OCI-LY7 (cell line): Measurements from ENCODE around the gene GNS. TPM values are rescaled to one million over a fixed set of nuclear protein-coding genes. Genes with fewer than 3 reads are reported as not detected.

Experiments used
- BruUV-seq: library from RNA; stranded (reverse); fragments of 400-500 nt; replicated peaks from 2 replicates; lab custom pipeline; 2021; lab: Mats Ljungman, UMichigan
- CTCF ChIA-PET: fragments of 300-600 bp; sonication (Branson Sonifier 250); formaldehyde crosslinking; loops from one replicate; lab custom pipeline; 2022; ENCODE audit warnings: antibody characterized with exemption; ENCODE audit not compliant: unreplicated experiment; lab: Charles Lee
- POLR2A ChIA-PET: fragments of 300-600 bp; sonication (Branson Sonifier 250); formaldehyde crosslinking; loops from one replicate; lab custom pipeline; 2022; ENCODE audit warnings: antibody characterized with exemption; lab: Charles Lee
- DNase-seq: peaks from one replicate; pipeline ENCODE4 v3.0.0-alpha.2; 2015; ENCODE audit warnings: low spot score
- H2AFZ ChIP-seq: fragments of 200-600 bp; sonication (generic), shearing (Covaris generic); 2 replicates; pipeline ENCODE4 v1.6.1; 2014; ENCODE audit warnings: mild to moderate bottlenecking, antibody characterized with exemption, low read length, moderate library complexity
- H3K27ac ChIP-seq: fragments of 200-600 bp; sonication (generic); 2 replicates; pipeline ENCODE4 v1.5.1; 2014; ENCODE audit warnings: mixed run types, low read depth, mild to moderate bottlenecking, moderate library complexity, low read length, inconsistent platforms; ENCODE audit not compliant: poor library complexity, severe bottlenecking
- H3K36me3 ChIP-seq: fragments of 200-600 bp; sonication (generic); 2 replicates; pipeline ENCODE4 v1.6.1; 2014; ENCODE audit warnings: mild to moderate bottlenecking, antibody characterized with exemption, low read length, moderate library complexity, mixed read lengths; ENCODE audit not compliant: insufficient read depth
- H3K4me1 ChIP-seq: fragments of 200-600 bp; sonication (generic); 2 replicates; pipeline ENCODE4 v1.5.1; 2014; ENCODE audit warnings: mild to moderate bottlenecking, low read length; ENCODE audit not compliant: insufficient read depth, poor library complexity, severe bottlenecking
- H3K4me2 ChIP-seq: fragments of 200-600 bp; sonication (generic); 2 replicates; pipeline ENCODE4 v1.6.1; 2014; ENCODE audit warnings: mild to moderate bottlenecking, low read length
- H3K4me3 ChIP-seq: fragments of 200-600 bp; sonication (generic); 2 replicates; pipeline ENCODE4 v1.5.1; 2014; ENCODE audit warnings: mild to moderate bottlenecking, low read depth, low read length; ENCODE audit not compliant: poor library complexity, severe bottlenecking
- H3K79me2 ChIP-seq: fragments of 200-600 bp; sonication (generic); 2 replicates; pipeline ENCODE4 v1.6.1; 2016; ENCODE audit warnings: low read depth, mild to moderate bottlenecking, low read length, moderate library complexity, mixed read lengths; ENCODE audit not compliant: insufficient read depth
- H3K9me2 ChIP-seq: fragments of 200-600 bp; sonication (generic); 2 replicates; pipeline ENCODE4 v1.6.1; 2016; ENCODE audit warnings: mild to moderate bottlenecking, low read length, mixed read lengths; ENCODE audit not compliant: insufficient read depth
- H3K9me3 ChIP-seq: fragments of 200-600 bp; sonication (generic); 2 replicates; pipeline ENCODE4 v1.6.1; 2014; ENCODE audit warnings: mild to moderate bottlenecking, mixed run types, low read length, mixed read lengths
- H4K20me1 ChIP-seq: fragments of 200-600 bp; sonication (generic); 2 replicates; pipeline ENCODE4 v1.6.1; 2014; ENCODE audit warnings: mild to moderate bottlenecking, antibody characterized with exemption, low read length, moderate library complexity, mixed read lengths; ENCODE audit not compliant: insufficient read depth
- CTCF ChIP-seq: fragments of 200-600 bp; sonication (generic); conservative IDR thresholded peaks from 2 replicates; pipeline ENCODE4 v1.5.1; 2014; ENCODE audit warnings: mild to moderate bottlenecking, antibody characterized with exemption, low read length, moderate library complexity, mixed read lengths
- EZH2phosphoT487 ChIP-seq: fragments of 200-600 bp; sonication (generic); IDR thresholded peaks from 2 replicates; pipeline ENCODE4 v1.6.1; 2018; ENCODE audit warnings: low read depth, borderline replicate concordance, mild to moderate bottlenecking, mixed run types, antibody characterized with exemption, low read length, moderate library complexity, mixed read lengths
- intact Hi-C: fragments of 100-400 bp; cut with micrococcal nuclease; formaldehyde crosslinking; loops from one replicate; pipeline ENCODE4 v1.10.0; 2022; ENCODE audit not compliant: unreplicated experiment
- total RNA-seq, 2 experiments: library from RNA; depleted of rRNA in 1 of 2; stranded (reverse); fragments of >200 nt in 1 of 2; shearing (Covaris generic) in 1 of 2; gene quantifications; 2 replicates each; pipeline ENCODE4 v1.2.3, GENCODE V29; 2014 to 2022

GNS gene
- total RNA-seq, 2 experiments from 2014 or later = 8.0 to 16.0 TPM

- Histone ChIP-seq H3K79me2 (no peaks in the 10 kb centered on the region), H4K20me1 (no peaks in the 10 kb centered on the region), H3K36me3 (peaks cover 73% of the 10 kb centered on the region), H3K4me1 (peaks cover 9% of the 10 kb centered on the region), H3K4me2 (no peak overlapping the region), H3K4me3 (no peak overlapping the region), H2AFZ (no peak overlapping the region), H3K9me2 (no peaks in the 10 kb centered on the region), H3K27ac (no peak overlapping the region), H3K9me3 (no peaks in the 10 kb centered on the region)
- BruUV-seq = no TSS peak
- DNase-seq = no peak
- POLR2A ChIA-PET = no interaction called here
- CTCF ChIA-PET = no interaction called here
- TF ChIP-seq CTCF (no peak), EZH2phosphoT487 (no peak)
- intact Hi-C loops = no loop called here
Measured at GRCh38 chr12:64742416-64742815, 16.8 kb downstream of the GNS start.

GRCh38 chr12:64740646-64741045 lies 18.6 kb downstream of the GNS start:
- no peak for TF ChIP-seq CTCF
- TF ChIP-seq EZH2phosphoT487 = no peak
- no peak overlapping the region for H3K27ac ChIP-seq
- H3K9me2 ChIP-seq = no peaks in the 10 kb centered on the region
- intact Hi-C loops = no loop called here
- BruUV-seq = no TSS peak
- H3K4me2 ChIP-seq = no peak overlapping the region
- no peaks in the 10 kb centered on the region for H3K79me2 ChIP-seq
- no peak overlapping the region for H2AFZ ChIP-seq
- ChIA-PET POLR2A (interaction anchor here (3.0 kb wide), 1 partner anchor 16 kb away, joined by 9 read pairs; no protein-coding TSS in a partner anchor), CTCF (no interaction called here)
- peaks cover 21% of the 10 kb centered on the region for H3K4me1 ChIP-seq
- peaks cover 77% of the 10 kb centered on the region for H3K36me3 ChIP-seq
- H3K4me3 ChIP-seq = no peak overlapping the region
- H4K20me1 ChIP-seq = no peaks in the 10 kb centered on the region
- no peak for DNase-seq
- no peaks in the 10 kb centered on the region for H3K9me3 ChIP-seq

GRCh38 chr12:64739778-64740177 lies 19.4 kb downstream of the GNS start:
- H3K36me3 ChIP-seq = peaks cover 74% of the 10 kb centered on the region
- no peak for DNase-seq
- no TSS peak for BruUV-seq
- TF ChIP-seq EZH2phosphoT487 (no peak), CTCF (no peak)
- no peaks in the 10 kb centered on the region for H3K9me3 ChIP-seq
- peaks cover 21% of the 10 kb centered on the region for H3K4me1 ChIP-seq
- CTCF ChIA-PET = no interaction called here
- H3K4me2 ChIP-seq = no peak overlapping the region
- POLR2A ChIA-PET = interaction anchor here (0.9 to 3.0 kb wide), 5 partner anchors 9 to 55 kb away, joined by 3 to 9 read pairs (median 4); no protein-coding TSS in a partner anchor
- H2AFZ ChIP-seq = no peak overlapping the region
- H4K20me1 ChIP-seq = no peaks in the 10 kb centered on the region
- no peak overlapping the region for H3K4me3 ChIP-seq
- H3K79me2 ChIP-seq = no peaks in the 10 kb centered on the region
- intact Hi-C loops = no loop called here
- no peaks in the 10 kb centered on the region for H3K9me2 ChIP-seq
- no peak overlapping the region for H3K27ac ChIP-seq
